Glomerular visceral epithelial cell (primary cell): ENCODE measurements around the gene ATPAF2.
A peak's percentile ranks its signal among the peaks of the same experiment; 100 is the strongest.

Experiments used
- DNase-seq: peaks from one replicate; pipeline ENCODE4 v3.0.0-alpha.2; 2016; ENCODE audit errors: extremely low spot score

Gene ATPAF2

DNA sequence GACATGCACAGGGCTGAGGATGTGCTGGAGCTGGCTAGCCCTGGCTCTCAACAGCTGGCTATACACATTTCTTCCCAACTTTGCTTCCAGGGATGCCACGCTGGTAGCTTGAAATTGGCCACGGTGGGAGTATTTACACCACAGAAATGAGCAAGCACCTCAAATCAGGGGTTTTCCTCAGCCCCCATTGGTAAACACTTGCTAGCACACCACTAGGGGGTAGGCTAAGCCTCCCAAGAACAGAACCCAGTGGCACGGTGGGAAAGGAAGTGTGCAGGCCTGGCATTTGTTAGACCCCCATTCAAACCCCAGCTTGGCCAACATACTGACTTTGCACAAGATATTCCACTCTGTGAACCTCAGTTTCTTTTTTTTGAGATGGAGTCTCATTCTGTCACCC is 53.4 kb downstream of the ATPAF2 start:
- DNase-seq: no peak

GRCh38 chr17:17985153-17985552 is 53.8 kb downstream of the ATPAF2 start:
- no peak for DNase-seq

DNA sequence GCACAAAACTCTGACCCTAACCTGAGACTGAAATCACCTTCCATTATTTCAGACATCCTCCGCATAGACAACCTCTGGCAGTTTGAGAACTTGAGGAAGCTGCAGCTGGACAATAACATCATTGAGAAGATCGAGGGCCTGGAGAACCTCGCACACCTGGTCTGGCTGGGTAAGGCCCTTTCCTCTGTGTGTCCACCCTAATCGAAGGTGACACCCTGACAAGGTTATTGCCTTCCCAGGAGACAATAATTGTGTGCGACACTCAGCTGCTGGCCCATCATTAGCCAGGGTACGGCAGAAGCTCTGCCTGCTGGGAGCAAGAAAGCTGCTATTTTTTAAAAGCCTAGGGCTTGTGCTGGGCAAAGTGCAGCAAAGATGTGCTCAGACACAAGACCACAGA is 55.2 kb downstream of the ATPAF2 start:
- no peak for DNase-seq

DNA sequence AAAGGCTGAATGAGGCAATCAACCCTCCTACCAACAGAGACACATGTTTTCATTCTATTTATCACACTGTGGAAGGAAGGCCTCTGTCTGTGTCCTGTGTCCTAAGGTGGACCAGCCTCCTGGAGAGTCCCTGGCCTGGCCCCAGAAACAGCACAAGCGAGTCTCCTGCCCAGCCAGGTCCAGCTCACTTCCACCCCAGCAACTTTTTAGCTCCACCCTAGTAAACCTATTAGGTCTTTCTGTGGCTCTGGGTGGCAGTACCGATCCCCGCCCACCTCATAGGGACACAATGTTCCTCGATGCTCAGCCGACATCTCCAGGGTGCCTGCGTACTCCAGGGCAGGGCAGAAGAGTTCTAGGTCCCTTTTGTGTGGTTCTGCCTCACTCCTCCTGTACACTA is 55.6 kb downstream of the ATPAF2 start:
- no peak for DNase-seq

DNA sequence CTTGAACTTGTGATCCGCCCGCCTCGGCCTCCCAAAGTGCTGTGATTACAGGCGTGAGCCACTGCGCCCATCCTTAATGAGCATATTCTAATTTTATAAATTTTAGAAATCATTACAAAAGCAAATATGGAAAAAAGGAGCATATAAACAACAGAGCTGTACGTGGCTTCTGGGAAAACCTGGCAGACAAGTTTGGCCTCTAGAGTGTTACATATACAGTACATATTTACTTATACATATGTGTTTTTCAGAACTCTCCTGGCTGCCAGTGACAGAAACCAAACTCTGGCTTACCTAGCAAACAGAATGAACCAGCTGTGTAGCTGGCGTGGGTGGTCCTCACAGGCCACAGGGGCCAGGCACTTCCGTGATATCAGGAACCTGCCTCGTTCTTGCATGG is 56.2 kb downstream of the ATPAF2 start:
- DNase-seq: no peak

GRCh38 chr17:17981330-17981729 is 57.6 kb downstream of the ATPAF2 start:
- no peak for DNase-seq

GRCh38 chr17:17979778-17980177 is 59.2 kb downstream of the ATPAF2 start:
- DNase-seq: no peak

DNA sequence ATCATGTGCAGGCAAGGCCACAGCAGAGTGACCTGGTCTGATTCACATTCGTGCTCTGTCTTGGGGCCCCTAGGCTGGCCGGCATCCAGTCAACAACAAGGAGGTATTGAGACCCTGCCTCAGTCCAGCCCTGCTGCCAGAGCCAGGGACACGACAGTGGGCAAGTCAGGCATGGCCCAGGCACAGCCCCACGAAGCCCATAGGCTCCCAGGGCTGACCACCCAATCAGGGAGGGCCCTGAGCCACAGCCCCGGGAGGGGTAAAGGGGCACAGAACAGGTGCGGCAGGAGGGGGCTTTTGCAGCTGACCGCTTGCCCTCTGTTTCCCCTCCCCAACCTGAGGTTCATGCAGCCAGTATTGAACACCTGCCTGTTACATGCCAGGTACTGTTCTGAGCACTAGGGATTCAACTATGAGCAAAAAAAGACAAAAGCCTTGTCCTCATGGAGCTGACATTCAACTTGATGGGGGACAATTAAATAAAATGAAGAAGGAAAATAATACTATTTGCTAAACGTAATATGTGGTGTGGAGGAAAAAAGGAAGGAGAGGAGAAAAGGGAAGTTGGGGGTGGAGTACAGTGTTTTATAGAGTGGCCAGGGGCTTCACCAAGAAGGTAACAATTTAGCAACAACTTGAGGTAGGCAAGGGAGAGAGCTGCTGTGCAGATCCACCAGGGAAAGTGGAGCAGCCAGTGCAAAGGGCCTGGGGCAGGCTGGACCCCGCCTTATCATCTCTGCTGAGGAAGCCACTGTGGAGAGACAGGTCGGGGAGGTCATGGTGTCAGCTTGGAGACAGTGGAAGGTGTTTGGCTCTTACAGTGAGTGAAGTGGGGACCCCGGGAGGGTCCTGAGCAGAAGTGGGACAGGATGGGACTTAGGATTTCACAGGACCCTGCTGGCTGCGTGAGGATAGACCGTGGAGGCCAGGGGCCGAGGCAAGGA is 60.2 kb downstream of the ATPAF2 start:
- DNase-seq: no peak

- DNase-seq: no peak
Observed at GRCh38 chr17:17976931-17977570, 61.9 kb downstream of the ATPAF2 start.

DNA sequence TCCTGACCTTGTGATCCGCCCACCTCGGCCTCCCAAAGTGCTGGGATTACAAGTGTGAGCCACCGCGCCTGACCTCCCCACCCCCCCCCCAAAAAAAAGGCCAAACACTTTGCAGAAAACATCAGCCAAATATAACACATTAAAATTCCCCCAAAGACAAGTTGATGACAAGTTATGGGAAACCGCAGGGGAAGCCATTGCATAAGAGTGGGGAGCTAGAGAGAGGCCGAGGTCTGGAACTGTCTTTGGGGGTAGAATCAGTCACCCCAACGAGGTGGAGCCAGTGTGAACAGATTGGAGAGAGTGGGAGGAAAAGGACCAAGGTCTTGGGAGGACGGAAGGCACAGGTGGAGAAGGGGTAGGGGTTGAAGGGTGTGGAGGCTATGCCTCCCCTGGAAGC is 63.5 kb downstream of the ATPAF2 start:
- DNase-seq: no peak

GRCh38 chr17:17972952-17973254 is 66.1 kb downstream of the ATPAF2 start:
- DNase-seq: no peak

DNA sequence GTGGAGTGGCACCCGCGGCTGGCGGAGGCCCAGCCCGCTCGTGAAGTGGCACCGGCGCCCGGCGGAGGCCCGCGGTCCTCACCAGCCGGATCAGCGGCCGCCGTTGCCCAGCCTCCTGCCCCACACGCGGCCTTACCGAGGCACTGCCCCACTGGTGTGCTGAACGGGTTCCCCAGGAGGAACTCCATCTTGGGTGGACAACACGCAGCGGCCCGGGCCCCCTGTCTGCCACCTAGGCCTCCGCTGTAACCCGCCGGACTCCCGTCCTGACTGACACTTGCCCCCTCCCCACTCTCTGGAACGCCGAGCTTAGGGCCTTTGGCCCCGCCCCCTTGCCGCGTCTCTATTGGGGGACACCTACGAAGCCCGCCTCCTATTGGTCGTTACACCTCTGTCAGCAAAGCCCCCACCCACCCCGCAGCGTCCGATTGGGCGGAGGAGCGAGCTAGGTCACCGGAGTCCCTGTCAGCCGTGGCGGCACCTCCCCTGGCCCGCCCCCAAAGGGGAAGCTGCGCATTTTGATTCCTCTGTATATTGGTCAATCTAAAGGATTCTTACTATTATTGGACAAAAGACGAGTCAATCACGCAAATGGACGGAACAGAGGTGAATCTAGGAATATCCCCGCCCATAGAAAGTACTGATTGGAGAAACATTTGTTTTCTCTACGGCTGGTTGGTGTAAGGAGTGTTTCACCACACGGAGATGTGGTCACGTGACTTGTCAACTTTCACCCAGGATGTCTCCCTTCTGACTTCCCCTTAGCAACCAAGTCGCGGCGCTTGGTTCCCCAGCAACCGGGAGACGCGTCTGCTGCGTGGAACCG is 66.6 kb downstream of the ATPAF2 start, which contains the start of the genes DRC3 and TOM1L2:
DRC3 (plus strand) TSS at position 737 of the 826 bp plus-strand sequence. CDS start 4,737 bp downstream, outside the sequence.
TOM1L2 (minus strand) TSS at position 275 of the 826 bp plus-strand sequence; CDS start at position 188, 87 bp downstream.
- peak; percentile 100 for DNase-seq

- DNase-seq: peak; percentile 29
Observed at GRCh38 chr17:17971431-17972125, 67.4 kb downstream of the ATPAF2 start.

DNA sequence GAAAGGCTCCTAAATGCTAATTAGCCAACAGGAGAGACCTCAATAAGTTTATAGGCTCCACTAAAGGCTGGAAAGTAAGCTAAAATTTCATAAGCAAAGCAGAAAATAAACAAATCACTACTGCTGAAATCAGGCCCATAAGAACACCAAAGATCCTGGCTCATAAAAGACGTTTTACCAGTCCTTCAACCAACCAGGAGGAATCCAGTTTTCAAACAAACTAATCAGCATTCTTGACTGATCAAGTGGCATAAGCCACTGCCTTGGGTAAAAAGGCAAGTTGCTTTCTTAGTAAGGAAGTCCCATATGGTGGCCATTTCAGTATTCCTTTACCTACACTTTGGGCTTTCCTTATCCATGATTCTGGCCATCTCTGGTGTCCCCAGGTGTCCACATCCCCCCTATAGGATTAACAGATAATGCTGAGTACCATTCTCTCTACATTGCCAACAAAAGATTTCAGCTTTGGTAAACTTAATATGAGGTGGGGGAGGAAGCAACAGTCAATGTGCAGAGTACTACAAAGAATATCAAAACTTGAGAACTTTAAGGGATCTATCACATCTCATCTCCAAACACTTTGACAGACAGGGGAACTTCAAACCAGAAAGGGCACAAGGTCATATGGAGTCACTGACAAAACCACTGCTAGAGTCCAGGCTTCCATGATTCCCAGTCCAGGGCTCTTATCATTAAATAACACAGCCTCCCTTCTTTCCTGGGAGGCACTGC is 68.1 kb downstream of the ATPAF2 start:
- DNase-seq: no peak
